GM21528 (cell line): ENCODE measurements around the gene DMAC2L.
"Not testable (repeated sequence)": the region's sequence is repeated elsewhere in the genome, so short reads cannot be mapped to it uniquely, and the experiment has no call there.

Source experiments
- ATAC-seq: cut with Tn5 transposase; IDR thresholded peaks from one replicate; pipeline ENCODE4 v1.9.1; 2021; ENCODE audit warnings: mild to moderate bottlenecking, moderate library complexity; ENCODE audit not compliant: unreplicated experiment, low FRiP score

DMAC2L gene

DNA sequence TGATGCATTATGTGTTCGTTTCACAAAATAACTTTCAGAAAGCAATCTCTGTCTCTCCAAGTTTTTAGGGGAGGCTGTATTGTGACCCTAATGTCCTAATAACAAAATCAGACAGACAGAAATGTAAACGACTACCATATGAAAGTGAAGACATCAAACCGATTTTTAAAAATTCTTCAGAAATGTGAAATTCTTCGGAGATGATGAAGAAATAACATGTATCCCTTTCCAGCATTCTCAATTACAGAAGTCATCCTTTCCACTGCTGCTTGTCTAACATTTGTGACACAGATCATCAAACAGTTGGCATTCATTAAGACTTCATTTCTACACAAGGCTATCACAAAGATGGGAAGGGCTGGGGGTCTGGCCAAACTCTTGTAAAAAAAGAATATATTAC lies 41.0 kb downstream of the DMAC2L start:
- ATAC-seq, result no peak

DNA sequence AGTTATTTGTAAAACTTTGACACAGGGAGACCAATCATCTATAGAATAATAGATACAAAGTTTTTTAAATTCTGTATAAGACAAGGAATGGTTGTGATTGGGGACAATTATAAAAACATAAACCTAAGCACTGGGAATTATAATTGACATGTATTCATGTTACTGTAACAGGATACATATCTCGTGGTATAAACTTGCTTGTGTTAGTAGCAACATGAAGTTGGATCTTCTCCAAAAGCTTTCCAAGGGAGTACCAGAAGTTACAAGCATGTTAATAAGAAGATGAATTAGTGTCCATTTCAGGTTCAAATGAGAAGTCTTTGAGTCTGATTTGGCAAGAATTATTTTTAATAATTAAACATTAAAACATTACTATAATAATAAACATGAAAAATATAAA lies 42.4 kb downstream of the DMAC2L start:
- no peak for ATAC-seq

DNA sequence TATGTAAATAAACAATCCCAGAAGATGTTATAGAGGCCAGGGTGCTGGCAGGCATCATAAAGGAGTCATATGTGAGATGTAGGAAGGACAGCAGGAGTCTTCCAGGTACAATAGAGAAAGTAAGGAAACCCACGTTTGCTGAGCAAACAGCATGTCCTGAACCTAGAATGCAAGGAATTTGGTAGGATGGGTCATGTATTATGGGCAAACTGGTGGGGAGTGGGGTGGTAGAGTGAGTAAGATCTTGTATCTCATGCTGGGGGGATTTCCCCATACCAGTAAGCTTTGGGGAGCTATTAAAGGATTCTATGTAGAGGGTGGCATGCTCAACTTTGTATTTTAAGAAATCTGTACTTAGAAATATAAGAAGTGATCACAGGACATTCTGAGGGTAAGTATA lies 43.6 kb downstream of the DMAC2L start:
- no peak for ATAC-seq

DNA sequence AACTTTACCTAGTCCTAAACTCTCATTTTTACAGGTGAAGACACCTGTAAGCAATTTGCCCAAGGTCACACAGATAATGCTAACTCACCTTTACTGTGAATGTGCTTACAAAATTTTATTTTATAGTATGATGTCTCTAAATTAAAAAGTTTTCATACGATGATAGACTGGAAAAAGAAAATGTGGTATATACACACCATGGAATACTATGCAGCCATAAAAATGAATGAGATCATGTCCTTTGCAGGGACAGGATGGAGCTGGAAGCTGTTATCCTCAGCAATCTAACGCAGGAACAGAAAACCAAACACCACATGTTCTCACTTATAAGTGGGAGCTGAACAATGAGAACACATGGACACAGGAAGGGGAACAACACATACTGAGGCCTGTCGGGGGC lies 44.2 kb downstream of the DMAC2L start:
- ATAC-seq, result not testable (repeated sequence)

DNA sequence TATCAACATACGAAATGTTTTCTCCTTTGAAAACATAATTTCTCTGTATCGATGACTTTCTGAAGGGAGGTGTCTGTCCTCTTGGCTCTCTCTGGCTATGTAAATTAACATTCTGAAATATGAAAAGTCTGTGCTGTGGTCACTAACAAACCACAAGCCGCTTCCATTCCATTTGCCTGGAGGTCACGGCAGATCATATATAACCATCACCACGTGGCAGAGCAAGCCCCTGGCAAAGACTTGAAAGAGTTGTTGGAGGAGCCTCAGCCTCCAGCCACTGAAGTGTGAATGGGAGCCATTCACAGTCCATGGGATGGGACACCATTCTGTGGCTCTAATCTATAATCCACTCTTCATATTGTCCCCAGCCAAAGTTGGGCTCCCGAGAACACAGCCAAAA lies 45.0 kb downstream of the DMAC2L start:
- no peak for ATAC-seq

DNA sequence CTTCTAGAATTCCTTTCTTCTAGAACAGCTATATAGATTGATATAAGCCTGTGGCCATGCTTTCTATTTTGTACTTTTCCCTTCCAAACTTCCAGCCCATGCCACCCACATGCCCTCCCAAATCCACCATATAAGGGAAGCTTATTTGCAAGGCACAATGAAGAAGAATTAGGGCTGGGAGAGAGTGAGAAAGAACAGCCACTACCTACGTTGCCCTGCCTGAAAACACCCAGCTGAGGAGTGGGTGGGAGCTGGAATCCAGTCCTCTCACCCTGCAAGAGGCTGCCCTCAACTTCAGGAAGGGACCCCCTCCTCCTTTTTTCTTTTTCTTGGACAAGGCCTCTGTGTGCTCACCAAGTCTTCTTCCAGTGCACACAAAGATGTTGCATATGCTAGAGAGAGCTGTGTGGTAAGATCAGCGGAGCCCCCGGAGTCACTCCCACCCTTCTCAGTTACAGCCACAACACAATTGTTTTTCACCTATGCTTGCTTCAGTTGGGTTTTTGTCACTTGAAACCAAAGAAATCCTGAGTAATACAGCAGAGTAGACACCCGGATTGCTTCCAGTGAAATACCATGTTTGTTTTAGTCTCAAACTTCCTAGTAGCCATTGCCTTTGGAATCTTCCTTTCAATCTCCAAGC lies 45.8 kb downstream of the DMAC2L start:
- ATAC-seq, result no peak

DNA sequence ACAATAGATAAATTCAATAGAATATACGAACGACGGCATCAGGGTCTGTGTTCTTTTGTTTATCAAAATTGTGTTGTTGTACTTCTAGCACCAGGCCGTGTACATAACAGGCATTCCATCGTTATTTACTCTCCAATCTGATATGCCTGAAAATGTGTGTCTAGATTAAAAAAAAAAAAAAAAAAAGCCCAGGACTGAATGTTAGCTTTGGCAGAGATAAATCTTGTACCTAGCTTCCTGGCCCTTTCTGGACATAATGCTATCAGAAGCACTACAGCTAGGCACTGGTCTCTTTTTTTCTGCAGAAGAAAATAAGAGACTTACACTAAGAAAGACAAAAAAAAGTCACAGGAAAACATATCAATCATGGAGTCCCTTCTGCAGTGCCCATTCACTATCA lies 47.5 kb downstream of the DMAC2L start:
- no peak for ATAC-seq

DNA sequence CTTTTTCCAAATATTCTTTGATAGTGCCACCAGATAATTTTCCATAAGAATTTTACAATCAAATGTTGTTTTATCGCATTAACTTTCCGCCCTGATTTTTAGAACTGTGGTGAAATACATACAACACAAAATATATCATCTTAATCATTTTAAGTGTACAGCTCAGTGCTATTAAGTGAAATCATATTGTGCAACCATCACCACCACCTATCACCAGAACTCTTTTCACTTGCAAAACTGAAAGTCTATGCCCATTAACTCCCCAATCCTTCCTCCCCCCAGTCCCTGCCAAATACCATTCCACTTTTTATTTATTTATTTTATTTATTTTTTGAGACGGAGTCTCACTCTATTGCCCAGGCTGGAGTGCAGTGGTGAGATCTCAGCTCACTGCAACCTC lies 48.0 kb downstream of the DMAC2L start:
- no peak for ATAC-seq

DNA sequence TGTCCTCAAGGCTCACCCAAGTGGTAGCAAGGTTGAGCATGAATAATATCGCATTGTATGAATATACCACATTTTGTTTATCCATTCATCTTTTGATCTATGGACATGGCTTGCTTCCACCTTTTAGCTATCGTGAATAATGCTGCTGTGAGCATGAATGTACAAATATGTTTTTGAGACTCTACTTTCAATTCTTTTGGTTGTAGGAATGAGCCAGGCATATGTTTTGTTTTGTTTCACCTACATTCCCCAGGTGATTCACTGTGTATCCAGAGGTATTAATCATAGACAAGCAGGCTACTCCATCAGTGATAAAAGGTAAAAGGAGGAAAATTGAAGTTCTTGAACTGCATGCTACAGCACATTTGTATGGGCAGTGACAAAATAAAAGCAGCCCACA lies 48.7 kb downstream of the DMAC2L start:
- no peak for ATAC-seq

DNA sequence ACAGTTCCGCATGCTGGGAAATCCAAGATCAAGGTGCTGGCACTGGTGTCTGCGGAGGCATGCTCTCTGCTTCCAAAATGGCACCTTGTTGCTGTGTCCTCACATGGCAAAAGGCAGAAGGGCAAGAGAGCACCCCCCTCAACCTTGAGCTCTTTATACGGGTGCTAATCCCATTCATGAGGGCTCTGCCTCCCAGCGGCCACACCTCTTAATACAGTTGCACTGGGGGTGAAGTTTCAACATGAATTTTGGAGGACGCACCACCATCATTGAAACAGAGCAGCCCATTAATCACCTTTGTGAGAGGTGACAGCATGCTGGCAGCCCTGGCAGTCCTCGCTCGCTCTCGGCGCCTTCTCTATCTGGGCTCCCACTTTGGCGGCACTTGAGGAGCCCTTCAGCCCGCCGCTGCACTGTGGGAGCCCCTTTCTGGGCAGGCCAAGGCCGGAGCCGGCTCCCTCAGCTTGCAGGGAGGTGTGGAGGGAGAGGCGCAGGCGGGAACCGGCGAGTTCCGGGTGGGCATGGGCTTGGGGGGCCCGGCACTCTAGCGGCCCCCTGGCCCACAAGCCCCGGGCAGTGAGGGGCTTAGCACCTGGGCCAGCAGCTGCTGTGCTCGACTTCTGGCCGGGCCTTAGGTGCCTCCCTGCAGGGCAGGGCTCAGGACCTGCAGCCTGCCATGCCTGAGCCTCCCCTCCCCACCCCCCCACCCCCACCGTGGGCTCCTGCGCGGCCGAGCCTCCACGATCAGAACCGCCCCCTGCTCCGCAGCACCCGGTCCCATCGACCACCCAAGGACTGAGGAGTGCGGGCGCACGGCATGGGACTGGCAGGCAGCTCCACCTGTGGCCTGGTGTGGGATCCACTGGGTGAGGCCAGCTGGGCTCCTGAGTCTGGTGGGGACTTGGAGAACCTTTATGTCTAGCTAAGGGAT lies 49.6 kb downstream of the DMAC2L start:
- ATAC-seq, result not testable (repeated sequence)

DNA sequence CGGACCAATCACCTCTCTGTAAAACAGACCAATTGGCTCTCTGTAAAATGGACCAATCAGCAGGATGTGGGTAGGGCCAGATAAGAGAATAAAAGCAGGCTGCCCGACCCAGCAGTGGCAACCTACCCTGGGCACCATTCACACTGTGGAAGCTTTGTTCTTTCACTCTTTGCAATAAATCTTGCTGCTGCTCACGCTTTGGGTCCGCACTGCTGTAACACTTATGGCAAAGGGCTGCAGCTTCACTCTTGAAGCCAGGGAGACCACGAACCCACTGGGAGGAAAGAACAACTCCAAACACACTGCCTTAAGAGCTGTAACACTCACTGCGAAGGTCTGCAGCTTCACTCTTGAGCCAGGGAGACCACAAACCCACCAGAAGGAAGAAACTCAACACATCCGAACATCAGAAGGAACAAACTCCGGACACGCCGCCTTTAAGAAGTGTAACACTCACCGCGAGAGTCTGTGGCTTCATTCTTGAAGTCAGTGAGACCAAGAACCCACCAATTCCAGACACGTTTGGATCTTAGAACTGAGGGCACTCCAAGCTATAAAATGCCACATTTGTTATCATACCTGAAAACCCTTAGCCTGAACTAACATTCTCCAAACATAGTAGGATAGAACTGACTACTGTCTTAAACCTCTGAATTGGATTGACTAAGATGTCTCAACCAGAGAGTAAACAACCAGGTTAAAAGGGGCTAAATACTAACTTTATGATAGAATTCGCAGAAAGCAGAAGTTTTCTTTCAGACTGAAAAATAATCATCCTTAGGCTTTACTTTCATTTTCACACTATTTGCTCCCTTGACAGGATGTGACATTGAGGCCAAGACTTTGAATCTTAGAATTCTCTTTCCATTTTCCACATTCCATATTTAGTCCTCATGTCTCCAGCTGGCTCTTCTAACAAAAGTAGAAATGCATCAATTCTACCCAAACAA lies 50.9 kb downstream of the DMAC2L start:
- peak; percentile 26 for ATAC-seq

DNA sequence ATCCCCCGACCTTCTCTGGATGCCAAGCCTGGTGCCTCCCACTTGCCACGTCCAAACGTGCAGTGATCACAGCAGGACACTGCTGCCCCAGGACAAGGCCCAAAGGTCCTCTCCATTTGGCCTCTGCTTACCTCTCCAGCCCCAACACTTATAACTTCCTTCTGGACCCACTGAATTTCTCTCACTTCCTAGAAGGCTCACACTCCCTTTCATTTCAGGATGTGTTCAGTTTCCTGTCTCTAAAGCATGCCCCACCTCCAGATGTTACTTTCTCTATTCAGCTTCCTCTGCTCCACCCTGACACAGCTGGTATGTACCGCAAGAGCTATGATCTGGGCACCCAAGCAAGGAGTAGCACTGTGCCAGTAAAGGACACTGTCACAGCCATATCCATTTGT lies 51.6 kb downstream of the DMAC2L start:
- peak; percentile 95 for ATAC-seq

DNA sequence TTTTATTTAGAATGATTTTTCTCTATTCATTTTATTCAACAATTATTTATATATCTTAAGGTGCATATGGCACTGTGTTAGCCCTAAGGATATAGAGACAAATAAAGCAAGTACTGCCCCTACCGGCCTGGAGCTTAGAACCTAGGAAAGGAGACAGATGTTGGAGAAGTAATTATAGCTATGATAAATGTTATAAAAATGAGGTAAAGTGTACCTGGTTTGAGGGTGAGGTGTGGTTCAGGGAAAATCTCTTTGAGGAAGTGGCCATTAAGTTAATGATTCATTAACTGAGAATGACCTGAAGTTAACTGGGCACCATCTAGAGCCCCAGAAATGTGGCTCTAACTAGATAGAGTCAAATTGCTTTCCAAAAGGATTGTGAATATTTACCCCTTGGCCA lies 52.7 kb downstream of the DMAC2L start:
- no peak for ATAC-seq

DNA sequence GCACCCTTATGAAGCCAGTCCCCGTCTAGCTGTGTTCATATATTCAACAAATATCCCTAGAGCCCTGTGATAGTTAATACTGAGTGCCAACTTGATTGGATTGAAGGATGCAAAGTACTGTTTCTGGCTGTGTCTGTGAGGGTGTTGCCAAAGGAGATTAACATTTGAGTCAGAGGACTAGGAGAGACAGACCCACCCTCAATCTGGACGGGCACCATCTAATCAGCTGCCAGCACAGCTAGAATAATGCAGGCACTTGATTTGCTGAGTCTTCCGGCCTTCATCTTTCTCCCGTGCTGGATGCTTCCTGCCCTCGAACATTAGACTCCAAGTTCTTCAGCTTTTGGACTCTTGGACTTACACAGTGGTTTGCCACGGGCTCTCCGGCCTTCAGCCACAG lies 53.4 kb downstream of the DMAC2L start:
- ATAC-seq, result not testable (repeated sequence)

DNA sequence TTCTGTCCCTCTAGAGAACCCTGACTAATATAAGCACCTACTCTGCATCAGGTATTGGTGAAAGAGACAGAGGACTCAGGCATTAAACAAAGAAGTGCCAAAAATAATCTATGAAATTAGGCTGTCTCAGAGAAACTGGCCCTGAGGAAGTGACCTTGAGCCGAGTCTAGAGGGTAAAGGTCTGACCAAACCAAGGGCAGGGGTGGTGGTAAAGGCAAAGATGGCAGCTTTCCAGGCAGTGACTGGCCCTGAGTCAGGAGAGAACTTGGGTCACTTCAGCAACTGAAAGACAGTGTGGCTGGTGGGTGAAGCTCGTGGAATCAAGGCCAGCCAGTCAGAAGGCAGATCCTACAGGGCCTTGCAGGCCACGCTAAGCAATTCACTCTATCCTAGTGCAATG lies 54.0 kb downstream of the DMAC2L start:
- no peak for ATAC-seq

DNA sequence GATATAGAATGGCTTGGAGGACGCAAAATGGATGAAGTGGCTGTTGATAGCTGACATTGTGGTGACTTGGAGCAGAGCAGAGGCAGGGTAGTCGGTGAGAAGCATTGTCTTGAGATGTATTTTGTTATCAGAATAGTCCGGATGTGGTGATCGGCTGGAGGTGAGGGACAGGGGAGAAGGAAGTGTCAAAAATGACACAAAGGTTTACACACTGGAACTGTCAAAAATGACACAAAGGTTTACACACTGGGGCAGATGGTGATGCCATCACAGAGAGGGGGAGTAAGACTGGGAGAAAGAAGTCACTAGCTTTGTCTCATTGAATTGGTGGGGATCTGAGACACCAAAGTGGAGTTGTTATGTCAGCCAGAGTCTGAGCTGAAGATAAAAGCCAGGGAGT lies 54.5 kb downstream of the DMAC2L start:
- no peak for ATAC-seq

DNA sequence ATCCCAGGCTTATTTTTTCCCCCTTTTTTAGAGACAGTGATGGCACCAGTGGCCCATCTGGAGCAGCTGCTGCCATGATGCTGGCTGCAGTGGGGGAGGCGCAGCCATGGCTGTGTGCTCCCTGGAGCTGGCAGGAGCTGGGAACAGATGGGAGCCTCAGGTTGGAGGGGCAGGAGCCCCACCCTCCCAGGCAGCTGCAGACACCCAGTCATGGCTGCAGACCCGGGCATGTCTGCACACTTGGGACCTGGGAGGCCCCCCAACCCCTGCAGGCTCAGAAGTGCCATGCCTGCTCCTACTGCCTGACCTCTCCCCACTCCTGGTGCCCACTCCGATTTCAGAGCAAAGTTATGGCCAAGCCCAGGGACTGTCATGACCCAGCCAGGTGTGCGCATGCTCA lies 59.4 kb downstream of the DMAC2L start:
- no peak for ATAC-seq

DNA sequence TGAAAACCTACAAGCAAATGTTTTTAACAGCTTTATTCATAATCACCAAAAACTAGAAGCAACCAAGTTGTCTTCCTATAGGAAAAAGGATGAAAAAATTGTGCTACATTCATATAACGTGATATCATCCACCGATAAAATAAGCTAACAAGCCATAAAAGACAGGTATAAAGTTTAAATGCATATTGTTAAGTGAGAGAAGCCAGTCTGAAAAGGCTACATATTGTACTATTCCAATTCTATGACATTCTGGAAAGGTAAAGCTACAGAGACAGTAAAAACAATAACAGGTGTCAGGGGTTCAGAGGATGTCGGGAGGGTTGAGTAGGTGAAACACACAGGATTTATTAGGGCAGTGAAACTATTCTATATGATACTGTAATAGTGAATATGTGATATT lies 61.8 kb downstream of the DMAC2L start:
- ATAC-seq, result no peak

DNA sequence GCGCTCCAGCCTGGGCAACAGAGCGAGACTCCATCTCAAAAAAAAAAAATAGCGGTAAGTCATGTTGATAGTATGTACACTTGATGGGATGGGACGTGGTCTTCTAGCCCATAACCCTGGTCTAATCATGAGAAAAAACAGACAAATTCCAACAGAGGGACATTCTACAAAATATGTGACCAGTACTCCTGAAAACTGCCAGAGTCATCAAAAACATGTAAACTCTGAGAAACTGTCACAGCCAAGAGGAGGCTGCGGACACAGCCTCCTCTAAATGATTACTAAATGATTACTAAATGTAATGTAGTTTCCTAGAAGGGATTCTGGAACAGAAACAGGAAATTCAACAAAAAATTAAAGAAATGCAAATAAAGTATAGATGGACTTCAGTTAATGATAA lies 63.6 kb downstream of the DMAC2L start:
- ATAC-seq, result no peak
